NCI-H1417 treated with DMSO at 0.1 percent for 48 hours (cell line): ENCODE measurements around the gene WARS2.

ENCODE experiments used
- DNase-seq: peaks from one replicate; lab custom pipeline; 2025; lab: John Stamatoyannopoulos, UW

WARS2 gene

DNA sequence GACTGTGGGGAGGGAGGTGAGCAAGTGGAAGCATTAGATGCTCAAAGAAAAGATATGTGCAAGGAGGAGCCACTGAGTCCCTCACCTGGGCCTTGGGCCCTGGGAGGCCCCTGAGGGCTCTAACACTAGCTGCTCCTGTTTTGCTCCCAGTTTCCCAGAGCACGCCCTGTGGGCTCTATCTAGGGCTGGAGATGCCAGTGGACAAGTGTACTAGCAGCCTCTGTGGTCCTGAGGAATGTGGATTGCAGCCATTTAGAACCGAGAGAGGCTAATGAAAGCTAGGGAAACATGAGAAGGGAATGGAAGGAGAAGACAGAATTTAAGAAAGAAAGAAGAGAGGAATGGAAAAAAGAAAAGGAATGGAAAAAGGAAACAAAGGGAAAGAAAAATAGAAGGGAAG lies 142.3 kb downstream of the WARS2 start:
- no peak for DNase-seq

DNA sequence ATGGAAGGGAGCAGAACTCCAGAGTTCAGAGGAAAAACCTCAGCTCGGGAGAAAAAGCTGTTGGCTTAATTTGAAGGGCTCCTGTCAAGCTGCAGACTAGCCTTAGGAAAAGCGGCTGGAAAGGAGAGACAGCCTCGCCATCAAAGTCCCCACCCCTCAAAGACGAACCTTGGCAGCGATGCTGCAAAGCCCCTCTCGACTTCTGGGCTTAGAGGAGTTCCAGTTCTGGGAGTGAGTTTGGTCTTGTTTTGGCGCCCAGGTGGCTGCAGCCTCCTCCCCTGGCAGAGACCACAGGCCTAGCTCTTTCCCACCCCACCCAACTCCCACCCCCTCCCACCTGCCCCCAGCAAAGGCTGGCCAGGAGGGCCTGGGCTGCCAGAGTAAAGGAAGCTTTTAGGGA lies 143.2 kb downstream of the WARS2 start:
- no peak for DNase-seq

DNA sequence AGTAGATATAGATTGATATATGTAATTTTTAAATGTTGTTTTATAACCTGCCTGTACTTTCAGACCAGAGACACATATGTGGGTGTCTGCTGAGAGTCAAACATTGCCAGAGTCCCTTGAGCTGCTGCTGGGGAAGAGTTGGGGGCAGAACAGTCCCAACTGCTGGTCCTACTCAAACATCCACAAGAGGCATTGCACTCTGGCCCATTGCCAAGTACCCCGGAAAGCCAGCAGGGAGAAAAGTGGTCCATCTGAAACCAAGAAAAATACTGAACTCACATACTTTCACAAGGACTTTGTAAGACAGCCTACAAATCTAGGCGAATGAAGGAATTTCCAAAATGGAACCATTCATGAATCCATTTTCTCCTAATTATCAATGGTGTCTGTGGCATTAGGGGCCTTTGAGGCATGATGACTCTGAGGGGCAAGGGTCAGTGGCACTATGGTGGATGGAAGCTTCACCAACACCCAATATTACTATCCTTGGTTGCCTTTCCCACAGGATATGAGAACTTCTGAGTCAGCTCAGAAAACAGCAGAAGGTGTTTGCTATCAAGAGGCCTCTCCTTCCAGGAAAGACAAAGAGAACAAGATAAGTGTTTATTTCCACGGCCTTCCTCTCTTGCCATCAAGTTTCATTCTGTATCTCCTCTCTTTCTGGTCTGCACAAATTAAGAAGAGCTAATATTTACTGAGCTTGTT lies 145.0 kb downstream of the WARS2 start:
- no peak for DNase-seq

DNA sequence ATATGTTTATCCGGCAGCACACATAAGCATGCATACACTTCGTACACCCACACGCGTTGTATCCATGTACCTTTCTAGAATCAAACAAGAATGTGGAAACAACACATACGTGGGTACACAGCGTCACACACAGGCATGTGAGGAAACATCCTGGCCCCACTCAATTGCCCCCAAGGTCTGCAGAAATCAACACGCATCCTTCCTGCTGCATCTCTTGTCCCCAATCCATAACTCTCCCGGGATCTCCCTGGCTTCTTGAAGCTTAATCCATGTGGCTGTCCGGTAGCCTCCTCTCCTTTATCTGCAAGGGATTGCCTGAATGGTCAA lies 146.8 kb downstream of the WARS2 start:
- no peak for DNase-seq

DNA sequence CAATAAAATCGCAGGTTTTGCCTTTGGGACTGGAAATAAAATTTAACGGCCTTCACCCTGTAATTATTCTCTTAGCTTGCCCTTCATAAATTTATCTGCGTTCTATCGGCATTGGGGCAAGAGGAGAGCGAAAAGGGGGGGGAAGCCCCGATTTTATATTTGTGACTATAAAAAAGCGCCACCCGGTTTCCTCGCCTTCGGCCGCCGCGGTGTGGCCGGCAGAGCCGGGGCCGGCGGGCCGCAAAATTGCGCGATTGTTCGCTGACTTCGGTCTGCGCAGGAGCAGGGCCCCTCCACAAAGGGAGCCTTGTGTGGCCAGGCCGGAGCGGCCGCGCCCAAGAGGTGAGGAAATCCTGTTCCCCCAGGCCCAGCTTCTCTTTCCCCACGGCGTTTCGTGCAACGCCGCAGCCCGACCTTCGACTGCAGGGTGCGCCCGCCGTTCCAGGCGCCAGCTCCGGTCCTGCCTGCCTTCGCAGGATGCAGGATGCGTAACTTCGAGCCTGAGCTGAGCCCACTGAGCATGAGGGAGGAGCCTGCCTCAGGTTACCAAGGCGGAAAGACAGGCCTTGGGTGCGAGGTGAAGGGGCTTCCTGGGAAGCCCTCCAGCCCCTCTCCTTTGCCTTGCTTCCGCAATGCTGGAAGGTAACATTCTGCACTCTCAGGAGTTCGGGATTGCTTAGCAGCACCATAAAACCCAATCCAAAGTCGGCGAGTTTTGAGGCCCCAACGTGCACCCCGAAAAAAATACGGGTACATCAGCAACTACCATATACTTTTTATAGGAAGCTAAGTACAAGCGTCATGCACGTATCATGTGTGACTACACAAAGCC lies 147.4 kb downstream of the WARS2 start:
- no peak for DNase-seq

DNA sequence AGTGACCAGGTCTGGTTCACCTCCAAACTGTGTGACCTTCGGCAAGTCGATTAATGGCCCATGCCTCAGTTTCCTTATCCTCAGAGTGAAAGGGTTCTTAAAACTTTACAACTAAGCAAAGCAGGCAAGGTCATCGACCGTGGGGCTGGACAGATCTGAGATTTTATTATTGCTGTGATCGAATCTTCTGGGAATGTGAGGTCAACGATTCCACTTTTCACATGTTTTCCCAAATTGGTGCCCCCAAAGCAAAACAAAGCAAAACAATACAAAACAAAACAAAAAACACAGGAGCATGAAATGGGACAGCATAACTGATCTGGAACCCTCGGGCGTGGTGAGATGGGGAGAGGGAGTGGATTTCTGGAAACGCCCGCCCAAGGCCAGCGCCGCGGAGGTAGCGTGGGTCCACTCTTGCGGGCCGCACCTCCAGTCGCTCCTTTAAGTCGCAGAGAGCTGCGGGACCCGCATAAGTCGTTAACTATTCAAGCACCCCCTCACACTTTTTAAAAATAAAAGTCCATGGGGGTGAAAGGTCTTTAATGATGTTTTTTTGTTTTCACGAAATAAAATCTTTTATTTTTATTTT lies 148.1 kb downstream of the WARS2 start:
- no peak for DNase-seq

DNA sequence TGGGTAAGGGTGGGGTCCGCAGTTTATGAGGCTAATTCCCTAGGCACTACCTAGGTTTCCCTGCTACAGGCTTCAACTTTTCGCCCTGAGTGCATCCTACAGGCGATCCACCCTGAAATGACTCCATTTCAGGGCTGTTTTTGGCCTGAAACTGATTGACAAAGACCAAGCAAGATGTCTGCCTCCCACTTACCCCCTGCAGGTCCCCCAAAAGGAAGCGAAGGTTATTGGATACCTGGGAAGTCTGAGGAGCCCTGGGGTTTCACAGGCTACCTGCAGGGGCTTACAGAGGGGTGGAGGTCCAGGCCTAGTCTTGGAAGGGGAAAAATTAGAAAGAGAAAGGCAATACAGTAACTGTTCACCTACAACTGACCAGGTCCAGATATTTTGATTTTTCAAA lies 149.0 kb downstream of the WARS2 start:
- DNase-seq: no peak

DNA sequence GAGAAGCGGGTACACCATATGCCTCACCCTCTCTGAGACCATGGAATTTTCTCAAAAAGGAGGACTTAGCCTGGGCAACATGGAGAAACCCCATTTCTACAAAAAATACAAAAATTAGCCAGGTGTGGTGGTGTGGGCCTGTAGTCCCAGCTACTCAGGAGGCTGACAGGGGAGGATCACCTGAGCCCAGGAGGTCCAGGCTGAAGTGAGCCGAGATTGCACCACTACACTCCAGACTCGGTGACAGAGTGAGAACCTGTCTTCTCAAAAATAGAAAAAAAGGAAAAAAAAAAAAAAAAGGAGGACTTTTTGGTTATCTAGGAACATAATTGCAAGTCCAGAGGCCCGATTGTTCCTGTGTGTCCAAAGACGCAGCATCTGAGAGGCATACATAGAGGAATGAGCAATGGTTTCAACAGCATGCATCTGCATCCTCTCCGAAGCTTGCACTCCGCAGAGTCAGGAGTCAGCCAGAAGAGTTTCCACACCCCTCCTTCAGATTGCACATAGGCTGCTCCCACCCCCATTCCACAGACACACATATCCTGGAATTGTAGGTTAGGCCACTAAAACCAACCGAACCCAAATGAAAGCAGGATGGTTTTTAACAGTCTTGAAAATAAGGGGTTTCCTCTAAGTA lies 149.8 kb downstream of the WARS2 start:
- DNase-seq: no peak

DNA sequence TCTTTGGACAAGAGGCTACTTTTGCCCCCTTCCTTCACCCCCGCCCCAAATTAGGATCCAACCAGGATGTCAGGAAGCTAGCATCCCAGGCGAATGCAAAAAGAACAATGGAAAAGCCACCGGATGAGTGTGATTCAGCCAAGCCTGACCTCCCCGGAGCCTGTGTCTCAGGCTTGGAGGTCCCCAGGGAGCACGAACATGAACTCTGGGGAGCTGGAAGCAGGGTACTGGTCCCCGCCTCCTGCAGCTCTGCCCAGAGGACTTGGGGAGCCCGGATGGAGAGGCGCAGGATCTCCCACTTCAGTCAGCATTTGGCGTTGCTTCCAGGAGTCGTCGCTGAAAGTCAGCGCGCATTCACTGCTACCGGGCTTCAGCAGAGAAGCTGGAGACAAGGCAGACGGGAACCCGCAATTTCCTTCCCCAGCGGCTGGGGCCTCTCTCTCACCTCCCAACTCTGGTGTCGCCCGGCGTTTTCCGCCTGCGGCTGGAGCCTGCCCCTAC lies 150.5 kb downstream of the WARS2 start:
- no peak for DNase-seq

DNA sequence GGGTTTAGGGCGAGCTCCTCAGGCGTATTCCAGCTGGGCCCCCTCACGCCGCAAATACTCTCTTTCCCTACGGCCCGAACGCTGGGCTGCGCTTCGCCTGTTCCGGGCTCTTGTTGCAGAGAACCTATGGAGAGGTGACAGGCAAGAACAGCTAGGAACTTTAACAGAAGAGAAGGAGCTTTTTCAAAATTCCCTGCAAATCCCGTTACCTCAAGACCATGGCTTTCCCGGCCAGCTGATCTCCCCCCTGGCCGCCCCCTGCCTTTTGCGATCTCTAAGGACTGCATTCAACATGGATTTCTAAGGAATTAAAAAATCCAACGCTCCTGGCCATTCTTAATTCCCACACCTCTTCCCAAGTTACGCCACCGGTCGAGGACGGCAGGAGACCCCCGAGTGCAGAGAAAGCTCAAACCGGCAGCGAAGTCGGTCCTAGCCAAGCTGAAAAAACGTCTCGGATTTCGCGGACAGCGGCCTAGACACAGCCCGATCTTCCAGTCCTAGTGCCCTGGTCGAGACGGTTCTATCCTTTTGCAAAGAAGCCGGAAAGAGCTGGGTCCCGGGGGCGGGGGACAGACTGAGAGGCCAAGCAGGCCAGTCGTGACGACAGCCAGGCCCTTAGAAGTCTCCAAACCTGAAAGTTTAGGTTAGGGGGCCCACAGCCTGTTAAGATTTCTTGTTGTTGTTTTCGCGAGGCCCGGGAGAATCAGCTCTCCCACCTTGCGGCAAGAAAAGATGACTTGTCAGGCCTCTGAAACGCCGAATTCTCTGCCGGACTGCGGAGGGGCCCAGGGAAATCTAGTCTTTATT lies 151.2 kb downstream of the WARS2 start:
- no peak for DNase-seq

DNA sequence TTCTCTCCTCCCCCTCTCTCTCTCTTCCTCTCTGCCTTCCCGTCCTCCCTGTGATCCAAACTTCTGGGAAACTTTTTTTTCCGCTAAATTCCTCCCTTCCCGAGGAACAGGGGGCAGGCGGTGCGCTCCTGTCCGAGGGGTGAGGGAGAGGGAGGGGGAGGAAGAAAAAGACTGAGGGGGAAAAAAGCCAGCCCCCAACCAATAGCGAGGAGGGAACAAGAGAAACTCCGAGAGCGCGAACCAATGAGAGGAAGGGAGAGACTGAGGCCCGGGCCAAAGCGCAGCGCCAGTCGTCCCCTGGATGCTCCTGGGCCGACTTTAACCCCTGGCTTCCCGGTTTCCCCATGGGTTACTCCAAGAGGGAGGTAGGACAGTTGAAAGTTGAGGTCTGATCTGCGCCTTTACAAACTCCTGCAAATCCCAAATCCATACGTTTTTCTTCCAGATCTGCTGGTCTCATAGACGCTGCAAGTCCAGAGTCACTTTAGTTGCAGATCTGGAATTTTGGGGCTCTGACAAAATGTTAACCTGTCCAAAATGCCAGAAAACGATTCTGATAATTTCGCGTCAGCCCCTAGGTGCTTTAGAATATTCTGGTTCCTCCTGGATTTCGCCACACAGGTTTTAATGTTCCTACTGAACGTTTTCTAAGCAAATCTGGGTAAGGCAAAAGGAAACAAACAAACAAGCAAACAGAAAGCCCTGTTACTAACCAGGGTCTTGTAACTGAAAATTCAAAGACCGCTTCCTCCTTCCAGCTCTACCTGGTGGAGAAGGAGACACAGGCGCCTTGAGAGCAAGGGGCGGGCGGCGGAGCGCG lies 152.1 kb downstream of the WARS2 start, which contains the start of gene TBX15:
Gene TBX15 (minus strand): TSS at position 158 of the 820 bp plus-strand sequence. CDS start 548 bp downstream, outside the sequence.
- DNase-seq: no peak

DNA sequence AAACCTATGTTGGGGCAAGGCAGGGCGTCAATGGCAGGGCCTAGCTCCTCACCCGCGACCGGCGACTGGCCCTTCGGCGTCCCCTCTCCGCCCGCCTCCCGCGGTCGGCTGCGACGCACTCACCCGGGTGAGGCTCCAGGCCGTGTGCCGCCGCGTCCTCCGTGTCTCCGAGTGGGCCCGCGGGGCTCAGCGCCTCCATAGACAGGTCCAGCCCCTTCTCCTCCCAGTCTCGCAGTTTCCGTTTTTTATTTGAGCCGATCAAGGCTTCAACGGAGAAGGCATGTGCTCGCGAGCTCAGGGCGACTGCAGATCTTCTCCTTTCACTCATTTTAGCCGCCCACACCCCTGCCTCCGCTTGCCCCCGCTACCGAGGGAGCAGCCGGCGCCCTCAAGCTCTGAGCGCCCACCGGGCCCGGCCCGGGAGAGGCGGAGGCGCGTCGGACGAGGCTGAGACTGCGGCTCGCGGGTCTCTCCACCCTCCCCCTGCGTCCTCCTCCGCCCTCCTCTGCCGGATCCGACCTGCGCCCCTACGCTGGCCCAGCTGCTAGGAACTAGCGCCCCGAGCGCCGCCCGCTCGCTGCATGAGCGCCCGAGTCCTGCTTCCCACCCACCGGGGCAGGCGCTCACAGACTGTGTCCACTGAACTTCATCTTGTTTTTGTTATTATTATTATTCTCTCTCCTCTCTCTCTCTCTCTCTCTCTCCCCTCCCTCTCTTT lies 152.8 kb downstream of the WARS2 start:
- no peak for DNase-seq

DNA sequence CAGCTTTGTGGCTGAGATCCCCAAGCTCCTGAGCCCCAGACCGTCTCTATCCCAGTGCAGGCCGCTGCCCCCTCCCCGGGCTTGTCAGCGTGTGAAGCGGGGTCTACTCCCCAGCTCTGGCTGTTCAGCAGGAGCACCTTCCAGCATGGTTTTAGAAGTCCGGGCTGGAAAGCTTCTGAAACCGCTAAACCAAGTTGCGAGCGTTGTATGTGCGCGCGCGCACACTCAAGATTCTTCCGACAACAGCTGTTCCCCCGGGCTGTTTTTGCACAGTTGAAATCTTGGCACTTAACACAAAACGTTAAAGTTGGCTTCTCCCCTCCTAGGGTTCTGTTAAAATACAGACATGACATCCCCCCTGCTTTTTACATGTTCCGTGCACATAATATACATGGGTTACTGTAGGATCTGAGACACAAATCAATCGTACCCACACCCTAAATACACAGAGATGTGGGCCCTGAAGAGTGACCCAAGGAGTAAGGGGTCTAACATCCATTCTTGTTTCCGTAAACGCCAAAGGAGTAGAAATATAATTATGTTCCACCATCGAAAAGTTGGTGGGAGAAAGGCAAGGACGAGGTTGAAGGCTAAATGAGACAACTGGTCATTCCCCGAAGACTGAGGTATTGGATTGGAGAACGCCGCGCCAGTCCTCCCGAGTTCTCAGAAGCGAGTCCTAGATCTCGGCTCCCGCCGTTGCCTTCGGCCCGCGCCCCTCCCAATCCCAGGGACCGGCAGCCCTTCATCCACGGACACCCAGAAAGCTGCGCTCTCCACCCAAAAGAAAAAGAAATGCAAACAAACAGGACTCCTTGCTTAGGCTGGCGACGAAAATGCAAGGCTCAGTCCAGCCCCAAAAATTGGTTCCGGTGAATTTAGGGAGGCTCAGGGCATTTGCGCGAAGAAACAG lies 153.6 kb downstream of the WARS2 start:
- no peak for DNase-seq

DNA sequence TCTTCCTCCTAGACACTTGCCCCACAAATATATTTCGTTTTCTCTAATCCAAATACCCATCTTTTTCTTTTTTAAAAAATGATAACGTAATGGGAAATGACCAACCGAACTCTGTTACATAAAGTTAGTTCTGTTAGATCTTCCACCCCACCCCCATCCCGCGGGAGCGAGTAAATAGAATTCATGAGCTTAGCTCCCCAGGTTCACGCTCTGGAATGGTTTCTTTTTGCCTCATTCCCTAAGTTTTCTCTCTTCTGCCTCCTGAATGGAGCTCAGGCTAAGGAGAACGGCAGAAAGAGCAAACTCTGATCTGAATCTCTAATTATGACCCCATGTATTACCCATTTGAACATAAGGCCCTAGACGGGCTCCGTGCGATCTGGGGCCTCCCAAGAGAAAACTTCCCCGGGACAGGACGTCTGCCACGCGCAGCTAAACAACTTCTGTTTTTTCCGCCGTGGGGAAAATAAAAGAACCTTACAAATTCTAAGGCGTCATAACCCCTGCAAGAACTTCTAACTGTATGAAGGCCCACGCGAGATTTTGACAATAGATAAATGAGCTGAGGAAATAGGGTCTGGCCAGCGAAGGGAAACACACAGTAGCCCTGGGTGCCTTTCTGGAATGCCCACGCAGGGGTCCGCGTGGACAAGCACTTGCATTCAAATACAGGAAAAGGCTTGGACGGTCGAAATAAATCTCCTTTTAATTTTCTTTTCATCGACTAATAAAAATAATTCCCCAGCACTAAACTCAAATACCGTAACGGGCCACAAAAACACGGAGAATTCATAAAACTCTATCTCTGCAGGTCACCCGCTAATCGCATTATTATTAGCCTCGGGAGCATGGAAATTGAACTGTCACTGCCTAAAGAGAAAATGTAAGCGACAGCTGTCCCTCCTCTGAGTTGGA lies 154.6 kb downstream of the WARS2 start:
- no peak for DNase-seq

DNA sequence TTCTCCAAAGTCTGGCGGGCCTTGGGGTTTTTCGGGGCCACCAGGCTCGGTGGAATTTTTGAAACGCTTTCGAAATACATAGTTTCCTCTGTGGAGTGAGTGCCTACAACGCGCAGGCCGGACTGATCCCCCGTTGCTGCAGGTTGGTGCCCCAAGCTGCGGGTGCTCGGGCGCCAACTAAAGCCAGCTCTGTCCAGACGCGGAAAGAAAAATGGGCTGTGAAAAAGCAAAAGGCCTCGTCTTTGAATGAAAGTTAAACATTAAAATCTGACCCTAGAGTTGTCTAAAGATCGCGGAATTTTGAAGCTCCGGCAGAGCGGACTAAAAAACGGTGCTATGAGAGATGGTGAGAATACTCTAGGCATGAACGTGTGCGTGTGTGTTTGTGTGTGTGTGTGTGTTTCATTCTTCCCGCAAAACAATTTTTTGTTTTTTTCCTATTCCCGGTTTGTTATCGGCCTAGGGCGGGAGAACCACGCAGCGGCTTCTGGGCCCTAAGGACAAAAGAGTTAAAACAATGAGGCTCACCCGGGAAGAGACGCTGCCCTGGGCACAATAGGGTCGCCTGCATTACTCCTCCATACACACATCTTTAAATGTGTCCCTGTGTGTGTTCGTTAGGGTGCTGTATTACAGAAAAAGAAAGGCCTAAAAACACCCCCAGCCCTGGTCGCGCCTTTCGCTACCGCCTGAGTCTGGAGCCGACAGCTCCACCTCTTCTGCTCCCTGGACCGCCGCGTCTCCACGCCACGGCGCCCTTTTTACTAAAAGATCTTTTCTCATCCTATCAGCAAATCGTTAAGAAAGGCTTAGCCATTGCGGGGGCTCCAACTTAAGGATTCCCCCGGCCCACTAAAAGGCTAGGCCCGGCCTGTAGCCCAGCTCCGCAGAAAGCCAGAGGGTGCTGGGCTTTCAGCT lies 155.5 kb downstream of the WARS2 start:
- DNase-seq: no peak

DNA sequence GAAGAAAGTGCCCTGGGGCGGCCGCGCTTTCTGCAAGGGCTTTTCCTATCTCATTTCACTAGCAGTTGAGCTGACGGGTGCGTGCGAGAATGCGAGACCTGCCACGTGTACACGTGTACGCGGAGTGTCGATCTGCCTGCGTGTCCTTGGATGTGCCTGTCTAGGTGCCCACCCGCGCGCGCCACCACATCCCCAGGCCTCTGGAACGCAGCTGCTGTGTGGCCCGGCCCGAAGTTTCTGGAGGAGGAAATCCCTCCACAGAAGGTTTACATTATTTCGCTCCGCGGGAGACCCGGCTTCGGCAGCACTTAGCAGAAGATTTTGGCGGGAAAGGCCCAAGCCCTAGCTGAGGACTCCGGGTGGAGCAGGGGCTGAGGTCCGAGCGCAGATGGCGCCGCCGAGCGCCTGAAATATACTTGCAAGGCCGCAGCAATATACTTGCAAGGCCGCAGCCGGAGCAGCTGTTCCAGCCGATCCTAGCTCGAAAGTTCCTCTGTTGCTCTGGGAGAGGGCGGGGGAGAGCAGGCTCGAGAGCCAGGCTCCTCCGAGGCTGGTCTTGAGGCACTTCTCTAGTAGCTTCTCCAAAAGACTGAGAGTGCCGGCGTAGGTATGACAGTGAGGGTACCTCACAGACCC lies 156.2 kb downstream of the WARS2 start:
- no peak for DNase-seq
